ENCODE results near the gene PRKG1.

- TF ChIP-seq CTCF (IDR thresholded peaks at IDR 0.05; ENCODE audit: borderline replicate concordance, extremely low read depth, low read length, poor library complexity, severe bottlenecking) (no peak), EZH2 (IDR thresholded peaks at IDR 0.05; ENCODE audit: borderline replicate concordance, low read depth, low read length, severe bottlenecking) (no peak)
Observed at GRCh38 chr10:52228556-52228955, 1154.3 kb downstream of the PRKG1 start.
